Mesenchymal stem cell (in vitro differentiated cells and primary cell): Measurements from ENCODE around the gene LRRC43.

Source experiments
- DNase-seq: peaks from one replicate; pipeline ENCODE4 v3.0.0-alpha.2; 2013
- H2AFZ ChIP-seq: one replicate; pipeline ENCODE4 v1.6.1; 2013; ENCODE audit warnings: low read depth, mild to moderate bottlenecking, control low read depth, inconsistent platforms, low read length, moderate library complexity
- H2AK5ac ChIP-seq: 2 replicates; pipeline ENCODE4 v1.6.1; 2013; ENCODE audit warnings: low read length, moderate library complexity, mild to moderate bottlenecking, inconsistent platforms; ENCODE audit not compliant: severe bottlenecking
- H2BK120ac ChIP-seq: one replicate; pipeline ENCODE4 v1.6.1; 2013; ENCODE audit warnings: low read depth, mild to moderate bottlenecking, inconsistent platforms, low read length, moderate library complexity
- H2BK12ac ChIP-seq, 2 experiments: one replicate each; pipeline ENCODE4 v1.6.1; 2013; ENCODE audit warnings: inconsistent platforms in 2 of 2, low read length in 2 of 2, mild to moderate bottlenecking in 2 of 2, moderate library complexity in 2 of 2, control low read depth in 1 of 2
- H2BK15ac ChIP-seq: one replicate; pipeline ENCODE4 v1.6.1; 2013; ENCODE audit warnings: mild to moderate bottlenecking, low read depth, inconsistent platforms; ENCODE audit not compliant: poor library complexity, severe bottlenecking
- H2BK5ac ChIP-seq: 2 replicates; pipeline ENCODE4 v1.6.1; 2013; ENCODE audit warnings: low read depth, mild to moderate bottlenecking, low read length, control low read depth, inconsistent platforms; ENCODE audit not compliant: poor library complexity, severe bottlenecking
- H3K14ac ChIP-seq, 2 experiments: one replicate each; pipeline ENCODE4 v1.6.1; 2013; ENCODE audit warnings: inconsistent platforms in 2 of 2, low read length in 2 of 2, control low read depth in 1 of 2, mild to moderate bottlenecking in 1 of 2, moderate library complexity in 1 of 2
- H3K18ac ChIP-seq, 2 experiments: one replicate each; pipeline ENCODE4 v1.6.1; 2013; ENCODE audit warnings: inconsistent platforms in 2 of 2, low read length in 2 of 2, control low read depth in 1 of 2, low read depth in 1 of 2, mild to moderate bottlenecking in 1 of 2
- H3K23ac ChIP-seq, 2 experiments: one replicate each; pipeline ENCODE4 v1.6.1; 2013; ENCODE audit warnings: inconsistent platforms in 2 of 2, low read length in 2 of 2, mild to moderate bottlenecking in 2 of 2, moderate library complexity in 2 of 2, control low read depth in 1 of 2
- H3K27ac ChIP-seq: 2 replicates; pipeline ENCODE4 v1.5.1; 2013; ENCODE audit warnings: mild to moderate bottlenecking, moderate library complexity, low read length, control low read depth, inconsistent platforms; ENCODE audit not compliant: poor library complexity, severe bottlenecking
- H3K27me3 ChIP-seq, 2 experiments: 2 replicates each; pipeline versions ENCODE4 v1.6.1 to v1.7.0; 2013; ENCODE audit warnings: low read length in 2 of 2, mild to moderate bottlenecking in 2 of 2, moderate library complexity in 2 of 2, control low read depth in 1 of 2, inconsistent platforms in 1 of 2; ENCODE audit not compliant: control insufficient read depth in 1 of 2, insufficient read depth in 1 of 2
- H3K36me3 ChIP-seq, 2 experiments: 2 replicates each; pipeline versions ENCODE4 v1.6.1 to v1.7.0; 2013; ENCODE audit warnings: low read length in 2 of 2, control low read depth in 1 of 2, inconsistent platforms in 1 of 2, low read depth in 1 of 2, mild to moderate bottlenecking in 1 of 2; ENCODE audit not compliant: insufficient read depth in 2 of 2, control insufficient read depth in 1 of 2
- H3K4ac ChIP-seq, 2 experiments: one replicate each; pipeline ENCODE4 v1.6.1; 2013; ENCODE audit warnings: inconsistent platforms in 2 of 2, low read length in 2 of 2, mild to moderate bottlenecking in 2 of 2, moderate library complexity in 2 of 2, control low read depth in 1 of 2, low read depth in 1 of 2
- H3K4me1 ChIP-seq: 2 replicates; pipeline ENCODE4 v1.6.1; 2013; ENCODE audit warnings: low read depth, low read length, control low read depth; ENCODE audit not compliant: control insufficient read depth, insufficient read depth
- H3K4me2 ChIP-seq: 2 replicates; pipeline ENCODE4 v1.6.1; 2013; ENCODE audit warnings: low read length, mild to moderate bottlenecking, inconsistent platforms; ENCODE audit not compliant: poor library complexity, severe bottlenecking
- H3K4me3 ChIP-seq, 2 experiments: 2 replicates each; pipeline versions ENCODE4 v1.5.1 to v1.7.0; 2013; ENCODE audit warnings: low read length in 2 of 2, mild to moderate bottlenecking in 2 of 2, control low read depth in 1 of 2, low read depth in 1 of 2; ENCODE audit not compliant: insufficient read depth in 1 of 2
- H3K79me1 ChIP-seq: replicated peaks from 2 replicates; pipeline ENCODE4 v1.6.1; 2013; ENCODE audit warnings: mild to moderate bottlenecking, control low read depth, low read length, inconsistent platforms; ENCODE audit not compliant: poor library complexity, severe bottlenecking
- H3K9ac ChIP-seq: 2 replicates; pipeline ENCODE4 v1.7.0; 2013; ENCODE audit warnings: mild to moderate bottlenecking, low read length, moderate library complexity
- H3K9me3 ChIP-seq: 2 replicates; pipeline ENCODE4 v1.7.0; 2013; ENCODE audit warnings: mild to moderate bottlenecking, low read length; ENCODE audit not compliant: control insufficient read depth
- H4K8ac ChIP-seq: one replicate; pipeline ENCODE4 v1.6.1; 2013; ENCODE audit warnings: inconsistent platforms, mild to moderate bottlenecking, low read length, moderate library complexity
- H4K91ac ChIP-seq: one replicate; pipeline ENCODE4 v1.6.1; 2013; ENCODE audit warnings: mild to moderate bottlenecking, low read length, inconsistent platforms
- WGBS: methylation state at CpG from one replicate; pipeline ENCODE4 v1.1.7; 2013; ENCODE audit warnings: mixed read lengths; 5-methylcytosine and 5-hydroxymethylcytosine counted together

The LRRC43 gene

DNA sequence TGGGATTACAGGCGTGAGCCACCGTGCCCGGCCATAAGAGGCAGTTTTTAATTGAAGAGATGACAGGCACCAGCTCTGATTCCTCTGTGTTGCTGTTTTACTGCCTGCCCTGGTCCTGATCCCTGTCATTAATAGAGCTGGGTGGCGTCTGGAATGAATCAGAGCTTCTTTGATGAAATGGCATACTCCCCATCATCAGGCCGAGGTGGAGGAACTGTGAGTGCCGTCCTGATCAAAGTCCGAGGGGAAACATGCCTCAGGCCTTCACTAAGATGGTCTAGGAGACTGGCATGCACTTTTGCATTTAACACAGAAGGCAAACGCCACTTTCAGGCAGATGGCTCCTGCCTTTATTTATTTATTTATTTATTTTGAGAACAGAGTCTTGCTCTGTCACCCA lies 43.0 kb upstream of the LRRC43 start:
- H3K27ac ChIP-seq, result no peak overlapping the region
- H3K23ac ChIP-seq, result no peak overlapping the region
- H2BK120ac ChIP-seq, result no peak overlapping the region
- no peaks in the 10 kb centered on the region for H3K9me3 ChIP-seq
- H4K91ac ChIP-seq, result no peak overlapping the region
- no peaks in the 10 kb centered on the region for H3K27me3 ChIP-seq
- H2BK12ac ChIP-seq, result no peak overlapping the region
- H2AFZ ChIP-seq, result no peak overlapping the region
- no peak overlapping the region for H3K18ac ChIP-seq
- peaks cover 77 to 84% of the 10 kb centered on the region in 2 experiments for H3K36me3 ChIP-seq
- no peak overlapping the region for H3K4me2 ChIP-seq
- H2BK5ac ChIP-seq, result no peak overlapping the region
- no peaks in the 10 kb centered on the region for H3K4me1 ChIP-seq
- H3K4me3 ChIP-seq, result no peak overlapping the region
- 92% methylated on average over 7 of the region's 8 CpGs for WGBS
- no peak overlapping the region for H2AK5ac ChIP-seq
- H3K4ac ChIP-seq, result no peak overlapping the region
- H3K9ac ChIP-seq, result no peak overlapping the region
- H2BK15ac ChIP-seq, result no peak overlapping the region
- DNase-seq, result no peak
- no peak overlapping the region for H4K8ac ChIP-seq
- H3K14ac ChIP-seq, result no peak overlapping the region
- peaks cover 2% of the 10 kb centered on the region for H3K79me1 ChIP-seq

DNA sequence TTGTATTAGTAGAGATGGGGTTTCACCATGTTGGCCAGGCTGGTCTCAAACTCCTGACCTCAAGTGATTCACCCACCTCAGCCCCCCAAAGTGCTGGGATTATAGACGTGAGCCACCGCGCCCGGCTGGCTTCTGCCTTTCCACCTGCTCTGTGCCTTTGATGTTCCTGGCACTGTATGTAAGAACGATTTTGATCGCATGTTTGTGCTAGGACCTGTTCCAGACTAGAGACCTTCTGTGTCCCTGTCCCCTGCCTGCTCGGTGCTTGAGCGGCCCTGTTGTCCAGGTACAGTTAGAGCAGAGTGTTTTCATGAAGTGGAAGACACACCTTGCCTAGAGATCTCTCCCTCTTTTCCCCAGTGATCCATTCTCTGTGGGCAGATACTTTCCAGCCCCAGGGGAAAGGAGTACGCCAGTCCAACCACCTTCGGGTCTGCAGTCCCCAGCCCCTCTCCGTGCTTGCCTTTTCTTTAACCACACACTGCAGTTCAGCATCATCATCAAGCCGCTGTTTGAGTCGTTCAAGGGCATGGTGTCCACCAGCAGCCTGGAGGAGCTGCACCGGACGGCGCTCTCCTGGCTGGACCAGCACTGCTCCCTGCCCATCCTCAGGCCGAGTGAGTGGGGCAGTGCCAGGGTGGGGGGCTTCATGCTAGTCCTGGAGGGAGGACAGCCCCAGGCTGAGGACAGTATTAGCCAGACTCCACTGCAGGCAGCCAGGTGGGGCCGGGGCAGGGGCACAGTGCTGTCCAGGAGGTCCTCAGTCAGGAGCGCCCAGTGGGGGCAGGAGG lies 42.3 kb upstream of the LRRC43 start:
- no peak overlapping the region for H2AK5ac ChIP-seq

DNA sequence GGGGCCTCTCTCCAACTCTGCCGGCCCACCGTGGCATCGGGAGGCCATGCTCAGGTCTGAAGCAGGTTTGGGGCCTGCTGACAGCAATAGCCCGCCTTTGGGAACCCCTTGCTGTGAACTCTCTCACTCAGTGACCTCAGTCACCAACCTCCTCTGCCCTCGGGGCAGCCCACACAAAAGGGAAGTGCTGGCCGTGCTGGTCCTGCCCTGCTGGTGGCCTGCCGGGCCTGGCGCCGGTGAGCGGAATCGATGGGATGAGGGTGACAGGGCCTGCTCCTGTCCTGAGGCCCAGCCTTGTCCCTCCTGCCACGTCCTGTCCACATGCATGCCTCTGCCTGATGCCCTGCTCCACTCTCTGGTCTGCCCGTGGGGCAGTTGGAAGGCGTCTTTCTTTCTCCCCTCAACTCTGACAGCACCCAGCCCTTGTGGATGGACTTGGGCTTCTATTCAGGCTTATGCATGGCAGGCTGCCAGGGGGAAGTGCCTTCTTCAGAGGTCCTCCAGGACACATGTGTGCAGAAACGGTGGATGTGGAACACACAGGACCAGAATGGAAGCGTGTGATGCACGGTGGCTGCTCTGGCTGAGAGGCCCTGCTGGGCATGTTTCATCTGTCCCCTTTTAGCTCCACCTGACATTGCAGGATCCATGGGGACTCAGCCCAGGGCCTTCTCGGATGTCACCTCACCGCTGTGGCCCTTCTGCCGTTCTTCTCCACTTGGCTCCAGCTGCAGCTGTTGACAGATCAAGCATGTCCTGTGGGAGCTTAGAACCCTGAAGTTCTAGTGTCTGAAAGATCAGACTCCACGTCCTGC lies 40.8 kb upstream of the LRRC43 start:
- Histone ChIP-seq H4K8ac (no peak overlapping the region), H3K23ac (no peak overlapping the region), H3K79me1 (peaks cover 2% of the 10 kb centered on the region), H2BK5ac (no peak overlapping the region), H2BK12ac (no peak overlapping the region), H3K4ac (no peak overlapping the region), H3K14ac (no peak overlapping the region), H2AFZ (no peak overlapping the region), H3K27me3 (no peaks in the 10 kb centered on the region), H3K9ac (no peak overlapping the region), H3K4me3 (no peak overlapping the region), H3K27ac (no peak overlapping the region), H3K9me3 (no peaks in the 10 kb centered on the region), H2AK5ac (no peak overlapping the region), H3K36me3 (peaks cover 59 to 71% of the 10 kb centered on the region in 2 experiments), H2BK120ac (no peak overlapping the region), H2BK15ac (no peak overlapping the region), H3K18ac (no peak overlapping the region), H3K4me2 (no peak overlapping the region), H3K4me1 (no peaks in the 10 kb centered on the region), H4K91ac (no peak overlapping the region)
- no peak for DNase-seq
- 94% methylated on average over 21 of the region's 21 CpGs for WGBS

More for the DNA sequence above, 42.3 kb upstream of the LRRC43 start:
- Histone ChIP-seq H3K4me3 (no peak overlapping the region), H2BK5ac (no peak overlapping the region), H3K18ac (no peak overlapping the region), H2BK120ac (no peak overlapping the region), H3K4me2 (no peak overlapping the region), H3K9ac (no peak overlapping the region), H3K27me3 (no peaks in the 10 kb centered on the region), H3K23ac (no peak overlapping the region), H3K4ac (no peak overlapping the region), H3K79me1 (peaks cover 2% of the 10 kb centered on the region), H2BK12ac (no peak overlapping the region), H3K4me1 (no peaks in the 10 kb centered on the region), H3K9me3 (no peaks in the 10 kb centered on the region), H3K36me3 (peaks cover 70 to 84% of the 10 kb centered on the region in 2 experiments), H4K8ac (no peak overlapping the region), H2BK15ac (no peak overlapping the region), H3K27ac (no peak overlapping the region), H4K91ac (no peak overlapping the region), H3K14ac (no peak overlapping the region), H2AFZ (no peak overlapping the region)
- 97% methylated on average over 18 of the region's 19 CpGs for WGBS
- DNase-seq, result no peak

DNA sequence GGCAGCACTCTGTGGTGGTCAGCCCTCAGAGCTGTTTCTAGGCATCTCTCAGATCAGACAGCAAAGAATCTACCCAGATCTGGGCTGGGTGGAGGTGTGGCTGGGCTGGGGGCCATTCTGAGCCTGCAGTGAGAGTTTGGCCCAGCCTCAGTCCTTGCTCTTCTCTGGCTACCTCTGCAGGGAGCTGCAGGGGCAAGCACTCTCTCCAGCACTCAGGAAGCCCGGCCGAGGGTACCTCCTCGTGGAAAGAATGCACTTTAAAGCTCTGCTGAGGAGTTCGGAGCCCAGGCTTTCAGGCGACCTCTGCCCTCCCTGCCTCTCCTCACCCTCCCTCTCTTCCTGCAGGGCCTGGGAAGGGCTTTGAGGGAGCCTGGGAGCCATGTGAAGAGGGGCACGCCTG lies 40.1 kb upstream of the LRRC43 start:
- no peak overlapping the region for H3K4me2 ChIP-seq
- H3K14ac ChIP-seq, result no peak overlapping the region
- H3K9ac ChIP-seq, result no peak overlapping the region
- peaks cover 56 to 65% of the 10 kb centered on the region in 2 experiments for H3K36me3 ChIP-seq
- H3K4me1 ChIP-seq, result no peaks in the 10 kb centered on the region
- H3K4ac ChIP-seq, result no peak overlapping the region
- H3K9me3 ChIP-seq, result no peaks in the 10 kb centered on the region
- no peak overlapping the region for H2BK120ac ChIP-seq
- H4K8ac ChIP-seq, result no peak overlapping the region
- no peak for DNase-seq
- no peak overlapping the region for H2BK5ac ChIP-seq
- H2AK5ac ChIP-seq, result no peak overlapping the region
- H3K27me3 ChIP-seq, result no peaks in the 10 kb centered on the region
- no peak overlapping the region for H2AFZ ChIP-seq
- H3K27ac ChIP-seq, result no peak overlapping the region
- no peak overlapping the region for H2BK15ac ChIP-seq
- H3K18ac ChIP-seq, result no peak overlapping the region
- no peak overlapping the region for H3K4me3 ChIP-seq
- no peak overlapping the region for H3K23ac ChIP-seq
- 67% methylated on average over 6 of the region's 6 CpGs for WGBS
- no peak overlapping the region for H2BK12ac ChIP-seq
- H3K79me1 ChIP-seq, result peaks cover 2% of the 10 kb centered on the region
- no peak overlapping the region for H4K91ac ChIP-seq
